Large intestine (tissue), 3 donors: ENCODE measurements around the gene ANKRD65. TPM values are rescaled to one million over a fixed set of nuclear protein-coding genes. Genes with fewer than 3 reads are reported as not detected.
"Not testable (repeated sequence)": the region's sequence is repeated elsewhere in the genome, so short reads cannot be mapped to it uniquely, and the experiment has no call there.

Source experiments
- DNase-seq, 2 donors: peaks; one replicate each; pipeline versions ENCODE4 v3.0.0 to v3.0.0-alpha.2; 2013
- H3K27ac ChIP-seq: one replicate; pipeline ENCODE4 v1.5.1; 2013; ENCODE audit warnings: low read length
- H3K27me3 ChIP-seq: 2 replicates; pipeline ENCODE4 v1.6.1; 2013; ENCODE audit warnings: low read length; ENCODE audit not compliant: control insufficient read depth, insufficient read depth
- H3K36me3 ChIP-seq: 2 replicates; pipeline ENCODE4 v1.6.1; 2013; ENCODE audit warnings: low read length; ENCODE audit not compliant: control insufficient read depth, insufficient read depth
- H3K4me1 ChIP-seq: one replicate; pipeline ENCODE4 v1.6.1; 2013; ENCODE audit warnings: low read length; ENCODE audit not compliant: control insufficient read depth, insufficient read depth
- H3K4me3 ChIP-seq: one replicate; pipeline ENCODE4 v1.5.1; 2013; ENCODE audit warnings: low read length
- H3K9me3 ChIP-seq: one replicate; pipeline ENCODE4 v1.6.1; 2013; ENCODE audit warnings: mild to moderate bottlenecking, low read depth, low read length, moderate library complexity; ENCODE audit not compliant: control insufficient read depth
- WGBS: methylation state at CpG from one replicate; pipeline ENCODE4 v1.1.5; 2013; ENCODE audit warnings: low lambda C conversion rate; ENCODE audit not compliant: insufficient coverage; 5-methylcytosine and 5-hydroxymethylcytosine counted together
- polyA plus RNA-seq: library from polyadenylated mRNA; unstranded; fragments of 120-200 nt; gene quantifications from one replicate; pipeline ENCODE4 v1.2.1, GENCODE V29; 2013

Gene ANKRD65
- polyA plus RNA-seq, 1 donor: 2.6 TPM

DNA sequence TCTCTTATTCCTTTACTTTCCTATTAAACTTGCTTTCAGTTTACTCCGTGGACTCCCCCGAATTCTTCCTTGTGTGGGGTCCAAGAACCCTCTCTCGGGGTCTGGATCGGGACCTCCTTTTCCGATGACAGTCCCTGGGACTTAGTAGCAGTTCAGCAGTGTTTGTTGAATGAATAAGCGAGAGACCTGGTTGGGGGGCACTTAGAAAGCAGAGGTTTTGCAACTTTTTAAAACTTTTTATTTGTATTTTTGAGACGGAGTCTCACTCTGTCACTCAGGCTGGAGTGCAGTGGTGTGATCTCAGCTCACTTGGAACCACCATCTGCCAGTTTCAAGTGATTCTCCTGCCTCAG, 2.1 kb upstream of the ANKRD65 start:
- DNase-seq: no peak
- Histone ChIP-seq H3K4me3 (no peak overlapping the region), H3K4me1 (peaks cover 7% of the 10 kb centered on the region), H3K36me3 (no peaks in the 10 kb centered on the region), H3K27ac (no peak overlapping the region), H3K9me3 (peaks cover 5% of the 10 kb centered on the region), H3K27me3 (peaks cover 15% of the 10 kb centered on the region)
- no CpG with 5 or more reads among the region's 7 CpGs for WGBS

- DNase-seq: no peak
- Histone ChIP-seq H3K36me3 (no peaks in the 10 kb centered on the region), H3K4me1 (peaks cover 5% of the 10 kb centered on the region), H3K9me3 (peaks cover 3% of the 10 kb centered on the region), H3K27ac (no peak overlapping the region), H3K27me3 (peaks cover 15% of the 10 kb centered on the region), H3K4me3 (no peak overlapping the region)
- 55% methylated on average over 2 of the region's 29 CpGs for WGBS
Measured at GRCh38 chr1:1422465-1423244, 1.6 kb upstream of the ANKRD65 start.

DNA sequence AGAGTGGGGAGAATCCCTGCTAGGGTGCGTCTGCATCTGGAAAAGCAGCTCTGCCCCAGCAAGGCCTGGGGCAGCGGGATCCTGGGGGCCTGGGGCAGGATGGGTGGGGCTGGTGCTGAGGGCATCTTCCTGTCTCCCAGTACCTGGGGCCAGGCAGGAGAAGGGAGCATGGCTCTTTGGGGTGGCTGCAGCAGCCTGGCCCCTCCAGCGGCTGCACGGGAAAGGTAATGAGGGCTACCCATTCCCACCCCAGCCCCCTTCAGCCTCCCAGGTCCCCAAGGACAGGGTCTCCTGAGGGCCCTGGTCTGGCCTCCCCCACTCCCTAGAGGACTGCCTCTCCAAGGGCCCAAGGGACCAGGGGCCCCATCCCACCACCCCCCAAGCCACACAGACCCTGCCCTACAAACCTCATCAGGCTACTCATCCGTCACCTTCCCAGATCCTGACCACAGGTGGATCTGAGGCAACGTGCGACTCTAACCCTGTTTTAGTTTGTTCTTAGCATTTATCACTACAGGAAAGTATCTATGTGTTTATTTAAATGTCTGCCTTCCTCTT, 910 bp upstream of the ANKRD65 start:
- no peak overlapping the region for H3K27ac ChIP-seq
- peaks cover 3% of the 10 kb centered on the region for H3K9me3 ChIP-seq
- no peak for DNase-seq
- WGBS: no CpG with 5 or more reads among the region's 7 CpGs
- no peaks in the 10 kb centered on the region for H3K36me3 ChIP-seq
- peaks cover 15% of the 10 kb centered on the region for H3K27me3 ChIP-seq
- no peak overlapping the region for H3K4me3 ChIP-seq
- peaks cover 5% of the 10 kb centered on the region for H3K4me1 ChIP-seq

DNA sequence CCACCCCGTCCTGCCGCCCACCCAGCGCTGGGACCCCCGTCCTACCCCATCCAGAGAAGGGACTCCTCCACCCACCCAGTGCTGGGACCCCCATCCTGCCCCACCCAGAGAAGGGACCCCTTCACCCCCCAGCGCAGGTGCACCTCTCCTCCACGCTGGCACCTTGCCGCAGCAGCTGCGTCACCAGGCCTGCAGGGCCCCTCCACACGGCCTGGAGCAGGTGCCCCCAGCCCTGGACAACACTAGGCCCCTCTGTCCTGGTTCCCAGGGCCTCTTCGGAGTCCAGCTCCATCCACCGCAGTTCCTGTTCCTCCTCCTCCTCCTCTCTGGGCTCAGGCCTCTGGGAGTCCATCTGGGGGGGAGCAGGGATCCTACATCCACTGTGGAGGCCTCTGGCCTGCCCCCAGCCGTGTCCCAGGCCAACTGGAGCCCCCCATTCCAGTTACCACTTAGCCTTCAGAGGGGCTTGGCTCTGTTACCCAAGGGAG, 378 bp downstream of the ANKRD65 start:
- no CpG with 5 or more reads among the region's 12 CpGs for WGBS
- H3K27me3 ChIP-seq: peaks cover 15% of the 10 kb centered on the region

GRCh38 chr1:1419813-1420653, 1.0 kb downstream of the ANKRD65 start:
- peak in 1 of 2 donors; percentile 42 for DNase-seq
- no CpG with 5 or more reads among the region's 112 CpGs for WGBS
- H3K27ac ChIP-seq: no peak overlapping the region

More for the DNA sequence above, 378 bp downstream of the ANKRD65 start:
- H3K4me3 ChIP-seq: no peak overlapping the region
- no peak for DNase-seq
- no peaks in the 10 kb centered on the region for H3K36me3 ChIP-seq
- no peak overlapping the region for H3K27ac ChIP-seq
- H3K9me3 ChIP-seq: peaks cover 3% of the 10 kb centered on the region
- no peaks in the 10 kb centered on the region for H3K4me1 ChIP-seq

GRCh38 chr1:1419363-1419812, 1.7 kb downstream of the ANKRD65 start:
- no peaks in the 10 kb centered on the region for H3K4me1 ChIP-seq
- H3K27ac ChIP-seq: no peak overlapping the region
- H3K4me3 ChIP-seq: no peak overlapping the region
- H3K9me3 ChIP-seq: peaks cover 3% of the 10 kb centered on the region
- DNase-seq: no peak
- peaks cover 15% of the 10 kb centered on the region for H3K27me3 ChIP-seq
- no CpG with 5 or more reads among the region's 21 CpGs for WGBS
- H3K36me3 ChIP-seq: no peaks in the 10 kb centered on the region

More at GRCh38 chr1:1419813-1420653, 1.0 kb downstream of the ANKRD65 start:
- no peaks in the 10 kb centered on the region for H3K4me1 ChIP-seq
- peaks cover 3% of the 10 kb centered on the region for H3K9me3 ChIP-seq
- peaks cover 15% of the 10 kb centered on the region for H3K27me3 ChIP-seq
- H3K4me3 ChIP-seq: no peak overlapping the region
- H3K36me3 ChIP-seq: no peaks in the 10 kb centered on the region

DNA sequence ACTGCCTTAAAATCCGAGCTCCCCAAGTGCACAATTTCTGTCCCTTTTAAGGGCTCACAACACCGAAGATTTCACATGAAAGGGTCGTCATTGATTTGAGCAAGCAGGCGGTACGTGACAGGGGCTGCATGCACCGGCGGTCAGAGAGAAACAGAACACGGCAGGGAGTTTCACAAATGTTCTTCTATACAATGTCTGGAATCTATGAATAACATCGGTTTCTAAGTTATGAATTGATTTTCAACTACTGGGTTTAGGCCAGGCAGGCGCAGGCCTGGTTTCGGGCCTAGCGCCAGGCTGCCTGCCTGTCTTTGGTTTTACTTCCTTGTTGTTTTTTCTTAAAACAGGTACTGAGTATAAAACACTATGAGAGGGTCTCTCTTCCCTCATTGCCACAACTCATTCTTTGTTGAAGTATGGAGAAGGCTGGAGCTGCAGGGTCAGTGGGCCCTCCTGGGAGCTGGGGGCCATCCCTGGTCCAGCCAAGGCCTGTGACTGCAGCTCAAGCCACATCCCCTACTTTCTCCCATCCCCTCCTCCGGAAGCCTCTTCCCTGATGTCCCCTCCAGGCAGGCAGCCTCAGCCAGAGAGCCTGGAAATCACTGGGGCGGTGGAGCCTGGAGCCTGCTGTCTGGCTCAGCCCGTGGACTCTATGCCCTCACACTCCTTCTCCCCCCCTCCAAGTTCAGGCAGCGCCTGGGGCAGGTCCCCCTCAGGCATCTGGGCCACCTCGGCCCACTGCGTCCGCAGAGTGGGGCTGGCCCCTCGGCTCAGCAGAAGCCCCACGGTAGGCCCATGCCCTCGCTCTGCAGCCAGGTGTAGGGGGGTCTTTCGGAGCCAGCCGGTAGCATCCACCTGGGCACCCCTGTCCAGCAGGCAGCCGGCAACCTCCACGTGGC, 2.4 kb downstream of the ANKRD65 start:
- Histone ChIP-seq H3K4me1 (no peaks in the 10 kb centered on the region), H3K4me3 (no peak overlapping the region), H3K9me3 (peaks cover 3% of the 10 kb centered on the region), H3K27me3 (peaks cover 15% of the 10 kb centered on the region), H3K36me3 (no peaks in the 10 kb centered on the region), H3K27ac (no peak overlapping the region)
- no peak for DNase-seq
- 100% methylated on average over 3 of the region's 26 CpGs for WGBS

- H3K36me3 ChIP-seq, H3K4me3 ChIP-seq, H3K4me1 ChIP-seq, DNase-seq, H3K9me3 ChIP-seq, H3K27ac ChIP-seq: not testable (repeated sequence)
- peaks cover 15% of the 10 kb centered on the region for H3K27me3 ChIP-seq
- WGBS: no CpG with 5 or more reads among the region's 25 CpGs
Measured at GRCh38 chr1:1417825-1418463, 3.1 kb downstream of the ANKRD65 start.

- H3K36me3 ChIP-seq, H3K4me1 ChIP-seq, H3K4me3 ChIP-seq, H3K9me3 ChIP-seq, DNase-seq, H3K27ac ChIP-seq: not testable (repeated sequence)
- H3K27me3 ChIP-seq: peaks cover 15% of the 10 kb centered on the region
- WGBS: no CpG with 5 or more reads among the region's 5 CpGs
Measured at GRCh38 chr1:1417396-1417795, 3.7 kb downstream of the ANKRD65 start.
